ENCODE results near the gene RBM26. TPM values are rescaled to one million over a fixed set of nuclear protein-coding genes. Genes with fewer than 3 reads are reported as not detected.

RBM26 gene
- total RNA-seq, 2 donors from 2014 or later, result 29.0 to 45.9 TPM

DNA sequence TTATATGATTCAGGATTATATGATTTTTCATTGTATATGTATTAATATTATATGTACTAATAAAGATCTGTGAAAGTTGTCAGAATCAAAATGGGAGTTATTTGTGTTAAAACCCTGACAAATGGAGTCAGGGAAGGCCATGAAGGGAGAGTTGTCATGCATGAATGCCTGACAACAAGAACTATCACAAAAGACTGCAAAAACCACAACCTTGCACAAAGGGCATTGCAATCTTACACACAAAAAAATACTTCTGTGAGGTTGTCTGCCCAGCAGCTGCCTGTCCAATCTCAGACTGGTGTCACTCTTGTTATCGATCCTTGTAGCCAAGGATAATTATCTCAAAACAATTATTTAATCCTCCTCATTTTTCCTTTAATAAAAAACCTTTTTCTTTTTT, 21.2 kb upstream of the RBM26 start:
- Histone ChIP-seq H3K36me3 (no peaks in the 10 kb centered on the region), H3K27me3 (replicated peaks; ENCODE audit: insufficient read depth) (no peaks in the 10 kb centered on the region), H3K27ac (no peak overlapping the region), H3K4me3 (no peak overlapping the region), H3K9me3 (no peaks in the 10 kb centered on the region), H3K4me1 (replicated peaks) (no peaks in the 10 kb centered on the region)
- 93% methylated on average over 1 of the region's 1 CpG for WGBS
- DNase-seq (ENCODE audit: low spot score), result no peak
- intact Hi-C loops (cut with DNase I), result no loop called here
- no peak for TF ChIP-seq POLR2AphosphoS5 (IDR thresholded peaks at IDR 0.05)
- TF ChIP-seq, protein P1, sequence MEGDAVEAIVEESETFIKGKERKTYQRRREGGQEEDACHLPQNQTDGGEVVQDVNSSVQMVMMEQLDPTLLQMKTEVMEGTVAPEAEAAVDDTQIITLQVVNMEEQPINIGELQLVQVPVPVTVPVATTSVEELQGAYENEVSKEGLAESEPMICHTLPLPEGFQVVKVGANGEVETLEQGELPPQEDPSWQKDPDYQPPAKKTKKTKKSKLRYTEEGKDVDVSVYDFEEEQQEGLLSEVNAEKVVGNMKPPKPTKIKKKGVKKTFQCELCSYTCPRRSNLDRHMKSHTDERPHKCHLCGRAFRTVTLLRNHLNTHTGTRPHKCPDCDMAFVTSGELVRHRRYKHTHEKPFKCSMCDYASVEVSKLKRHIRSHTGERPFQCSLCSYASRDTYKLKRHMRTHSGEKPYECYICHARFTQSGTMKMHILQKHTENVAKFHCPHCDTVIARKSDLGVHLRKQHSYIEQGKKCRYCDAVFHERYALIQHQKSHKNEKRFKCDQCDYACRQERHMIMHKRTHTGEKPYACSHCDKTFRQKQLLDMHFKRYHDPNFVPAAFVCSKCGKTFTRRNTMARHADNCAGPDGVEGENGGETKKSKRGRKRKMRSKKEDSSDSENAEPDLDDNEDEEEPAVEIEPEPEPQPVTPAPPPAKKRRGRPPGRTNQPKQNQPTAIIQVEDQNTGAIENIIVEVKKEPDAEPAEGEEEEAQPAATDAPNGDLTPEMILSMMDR (IDR thresholded peaks at IDR 0.05), result no peak

DNA sequence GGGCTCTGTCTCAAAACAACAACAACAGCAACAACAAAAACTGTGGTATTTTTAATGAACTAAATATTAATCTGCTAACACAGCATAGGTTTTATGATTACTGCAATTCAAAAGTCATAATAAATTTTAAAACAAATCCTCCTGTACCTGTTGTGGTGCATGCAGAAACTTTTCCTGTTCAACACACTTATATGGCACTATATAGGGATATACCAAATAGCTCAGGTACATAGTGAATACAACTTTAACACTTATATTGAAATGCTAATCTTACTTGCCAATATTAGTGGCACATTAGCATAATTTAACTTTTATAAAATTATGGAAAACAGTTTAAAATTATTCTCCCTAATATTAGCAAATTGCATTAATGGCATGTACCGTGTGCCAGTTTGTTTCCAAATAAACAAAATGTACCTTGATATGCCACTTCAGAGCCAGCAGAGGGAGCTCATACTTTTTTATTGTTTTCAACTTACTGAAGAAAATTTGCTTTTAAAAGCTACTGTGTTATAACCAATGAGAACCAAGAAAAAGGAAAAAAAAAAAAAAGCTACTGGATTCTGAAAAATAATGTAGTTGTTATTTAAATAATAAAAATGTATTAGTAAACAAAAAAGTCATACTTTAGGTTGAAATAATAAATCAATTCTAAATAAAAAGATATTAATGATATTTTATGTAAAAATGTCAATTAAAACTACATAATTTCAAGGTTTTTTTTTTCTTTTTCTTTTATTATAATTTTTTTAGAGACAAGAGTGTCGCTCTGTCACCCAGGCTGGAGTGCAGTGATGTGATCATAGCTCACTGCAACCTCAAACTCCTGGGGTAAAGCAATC, 18.0 kb upstream of the RBM26 start:
- H3K4me3 ChIP-seq, result no peak overlapping the region
- H3K27ac ChIP-seq, result no peak overlapping the region
- H3K27me3 ChIP-seq (replicated peaks; ENCODE audit: insufficient read depth), result no peaks in the 10 kb centered on the region
- no peaks in the 10 kb centered on the region for H3K36me3 ChIP-seq
- TF ChIP-seq, protein P1 (IDR thresholded peaks at IDR 0.05), result peak in 3 of 4 experiments; percentile 64 to 79 (median 74)
- TF ChIP-seq POLR2A (IDR thresholded peaks at IDR 0.05), result no peak
- intact Hi-C loops (cut with DNase I), result loop anchor here (5.0 kb wide), 1 partner anchor 118 kb away; no protein-coding TSS in a partner anchor
- DNase-seq (ENCODE audit: low spot score), result no peak
- H3K9me3 ChIP-seq, result no peaks in the 10 kb centered on the region
- H3K4me1 ChIP-seq (replicated peaks), result no peaks in the 10 kb centered on the region
- WGBS, result 18% methylated on average over 2 of the region's 2 CpGs

- TF ChIP-seq POLR2A (IDR thresholded peaks at IDR 0.05) (no peak), POLR2AphosphoS5 (IDR thresholded peaks at IDR 0.05) (no peak)
- TF ChIP-seq, protein P1 (IDR thresholded peaks at IDR 0.05), result no peak
- H3K4me3 ChIP-seq, result no peak overlapping the region
- no peaks in the 10 kb centered on the region for H3K27me3 ChIP-seq (replicated peaks; ENCODE audit: insufficient read depth)
- no peak for DNase-seq (ENCODE audit: low spot score)
- no peak overlapping the region for H3K27ac ChIP-seq
- intact Hi-C loops (cut with DNase I), result loop anchor here (5.0 kb wide), 1 partner anchor 119 kb away; no protein-coding TSS in a partner anchor
- H3K36me3 ChIP-seq, result no peaks in the 10 kb centered on the region
- 92% methylated on average over 4 of the region's 4 CpGs for WGBS
- no peaks in the 10 kb centered on the region for H3K4me1 ChIP-seq (replicated peaks)
- no peaks in the 10 kb centered on the region for H3K9me3 ChIP-seq
Measured at GRCh38 chr13:79423340-79423739, 17.3 kb upstream of the RBM26 start.

DNA sequence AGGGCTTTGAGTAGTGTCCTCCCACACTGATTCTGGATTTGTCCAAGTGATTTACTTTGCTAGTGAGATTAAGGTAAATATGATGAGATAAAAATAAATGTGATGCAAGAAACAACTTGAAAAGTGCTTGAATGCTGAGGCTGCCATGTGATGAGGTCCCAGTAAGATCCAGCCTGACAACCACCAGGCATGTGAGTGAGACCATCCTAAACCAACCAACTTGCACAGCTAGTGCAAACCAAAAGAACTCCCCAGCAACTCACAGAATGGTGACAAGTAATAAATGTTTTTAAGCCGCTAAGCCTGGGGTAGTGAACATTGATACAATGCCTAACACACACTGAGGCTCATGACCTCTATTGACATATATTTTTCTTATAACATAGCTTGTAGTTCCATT, 13.3 kb upstream of the RBM26 start:
- H3K9me3 ChIP-seq, result no peaks in the 10 kb centered on the region
- H3K4me3 ChIP-seq, result no peak overlapping the region
- H3K27me3 ChIP-seq (replicated peaks; ENCODE audit: insufficient read depth), result no peaks in the 10 kb centered on the region
- WGBS, result 92% methylated on average over 1 of the region's 1 CpG
- TF ChIP-seq POLR2AphosphoS5 (IDR thresholded peaks at IDR 0.05), result no peak
- TF ChIP-seq, protein P1 (IDR thresholded peaks at IDR 0.05), result no peak
- TF ChIP-seq POLR2A (IDR thresholded peaks at IDR 0.05), result no peak
- intact Hi-C loops (cut with DNase I), result no loop called here
- H3K27ac ChIP-seq, result no peak overlapping the region
- DNase-seq (ENCODE audit: low spot score), result no peak
- H3K4me1 ChIP-seq (replicated peaks), result no peaks in the 10 kb centered on the region
- no peaks in the 10 kb centered on the region for H3K36me3 ChIP-seq

DNA sequence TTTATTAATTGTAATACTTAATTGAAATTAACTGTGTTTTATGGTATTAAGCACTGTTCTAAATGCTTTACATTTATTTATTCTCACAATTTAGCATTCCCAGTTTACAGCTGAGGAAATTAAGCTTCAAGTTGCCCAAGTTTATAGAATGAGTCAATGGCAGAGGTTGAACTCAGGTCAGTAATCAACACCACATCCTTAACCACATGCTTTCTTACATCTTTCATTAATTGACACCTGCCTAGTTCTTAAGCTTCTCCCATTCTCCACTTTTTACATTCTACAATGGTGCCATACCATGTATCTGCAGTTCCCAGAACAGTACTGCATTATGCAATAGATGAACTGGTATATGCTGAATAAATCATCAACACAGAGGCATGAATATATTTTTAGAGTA, 11.7 kb upstream of the RBM26 start:
- H3K4me3 ChIP-seq, result no peak overlapping the region
- intact Hi-C loops (cut with DNase I), result no loop called here

More for the DNA sequence above, 11.7 kb upstream of the RBM26 start:
- Histone ChIP-seq H3K27me3 (replicated peaks; ENCODE audit: insufficient read depth) (no peaks in the 10 kb centered on the region), H3K36me3 (no peaks in the 10 kb centered on the region), H3K27ac (no peak overlapping the region), H3K4me1 (replicated peaks) (no peaks in the 10 kb centered on the region), H3K9me3 (no peaks in the 10 kb centered on the region)
- no peak for DNase-seq (ENCODE audit: low spot score)
- TF ChIP-seq POLR2A (IDR thresholded peaks at IDR 0.05) (no peak), POLR2AphosphoS5 (IDR thresholded peaks at IDR 0.05) (no peak)
- TF ChIP-seq, protein P1 (IDR thresholded peaks at IDR 0.05), result no peak

All from prostate gland (tissue), 2 donors.